BJ (cell line): ENCODE data around the gene ZBTB42. TPM values are rescaled to one million over a fixed set of nuclear protein-coding genes. Genes with fewer than 3 reads are reported as not detected.

Experiments used
- CTCF ChIA-PET: fragments of 350-600 bp; formaldehyde crosslinking; extraction: SDS; loops from one replicate; lab custom pipeline; 2021; ENCODE audit warnings: antibody characterized with exemption, inconsistent platforms; lab: Yijun Ruan, JAX
- POLR2A ChIA-PET: fragments of 300-600 bp; sonication (Branson Sonifier 250); formaldehyde crosslinking; extraction: SDS; loops from one replicate; lab custom pipeline; 2021; ENCODE audit warnings: antibody characterized with exemption; lab: Charles Lee
- DNase-seq: peaks from one replicate; pipeline ENCODE4 v3.0.0-alpha.2; 2011; ENCODE audit warnings: low read depth
- H3K27me3 ChIP-seq: 2 replicates; pipeline ENCODE4 v1.6.0; 2011; ENCODE audit warnings: low read length; ENCODE audit not compliant: control insufficient read depth, insufficient read depth
- H3K36me3 ChIP-seq: 2 replicates; pipeline ENCODE4 v1.5.1; 2011; ENCODE audit warnings: low read length; ENCODE audit not compliant: control insufficient read depth, insufficient read depth
- H3K4me3 ChIP-seq: 2 replicates; pipeline ENCODE4 v1.5.1; 2011; ENCODE audit warnings: low read depth, mild to moderate bottlenecking, control low read depth, low read length
- polyA minus RNA-seq: library from RNA; depleted of rRNA, polyadenylated mRNA; stranded (reverse); fragments of >200 nt; gene quantifications from 2 replicates; pipeline ENCODE4 v1.2.3, GENCODE V29; 2011; rRNA and poly(A)+ RNA removed
- polyA plus RNA-seq: library from polyadenylated mRNA; depleted of rRNA; stranded (reverse); fragments of >200 nt; gene quantifications from 2 replicates; pipeline ENCODE4 v1.2.3, GENCODE V29; 2011; rRNA removed
- TF ChIP-seq, protein P1 (sequence below): IDR thresholded peaks from 2 replicates; pipeline ENCODE4 v1.5.1; 2011; ENCODE audit warnings: low read depth, mild to moderate bottlenecking, control low read depth, inconsistent platforms, low read length, moderate library complexity; ENCODE audit not compliant: insufficient read depth

ZBTB42 gene
- 1.9 and 2.7 TPM in 2 replicates for polyA plus RNA-seq
- polyA minus RNA-seq = 2.0 and 3.7 TPM in 2 replicates

DNA sequence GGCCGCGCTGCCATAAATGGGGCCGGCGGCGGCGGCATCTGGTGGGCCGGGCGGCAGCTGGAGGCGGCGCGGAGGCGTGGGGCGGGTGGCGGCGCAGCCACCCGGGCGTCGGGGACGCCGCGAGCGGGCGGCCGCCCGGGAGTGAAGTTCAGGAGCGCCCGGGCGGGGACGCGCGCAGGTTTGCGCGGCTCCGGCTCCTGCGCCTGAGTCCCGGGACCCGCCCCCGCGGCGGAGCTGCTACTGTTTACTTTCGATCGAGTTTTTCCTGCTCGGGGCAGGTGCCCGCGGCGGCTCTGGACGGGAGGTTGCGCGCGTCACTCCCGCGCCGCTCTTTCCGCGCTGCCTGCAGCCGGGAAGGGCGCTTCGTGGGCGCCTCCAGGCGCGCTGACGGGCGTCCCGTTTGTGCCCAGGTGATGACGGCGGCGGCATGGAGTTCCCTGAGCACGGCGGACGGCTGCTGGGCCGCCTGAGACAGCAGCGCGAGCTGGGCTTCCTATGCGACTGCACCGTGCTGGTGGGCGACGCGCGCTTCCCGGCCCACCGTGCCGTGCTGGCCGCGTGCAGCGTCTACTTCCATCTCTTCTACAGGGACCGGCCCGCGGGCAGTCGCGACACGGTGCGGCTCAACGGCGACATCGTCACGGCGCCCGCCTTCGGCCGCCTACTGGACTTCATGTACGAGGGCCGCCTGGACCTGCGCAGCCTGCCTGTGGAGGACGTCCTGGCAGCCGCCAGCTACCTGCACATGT lies at the start of gene ZBTB42:
Gene ZBTB42 (plus strand): TSS at position 331 of the 749 bp plus-strand sequence. CDS start 97 bp downstream, at position 428.
- H3K27me3 ChIP-seq = no peaks in the 10 kb centered on the region
- DNase-seq = no peak
- CTCF ChIA-PET = interaction anchor here (1.0 to 1.3 kb wide), 4 partner anchors 10 to 32 kb away, joined by 3 to 5 read pairs (median 4); no protein-coding TSS in a partner anchor
- peaks cover 1% of the 10 kb centered on the region; the same call in 1 of the 2 replicates for H3K36me3 ChIP-seq
- POLR2A ChIA-PET = no interaction called here
- H3K4me3 ChIP-seq = peak within 1 kb of the TSS; percentile 66
- TF ChIP-seq, protein P1, sequence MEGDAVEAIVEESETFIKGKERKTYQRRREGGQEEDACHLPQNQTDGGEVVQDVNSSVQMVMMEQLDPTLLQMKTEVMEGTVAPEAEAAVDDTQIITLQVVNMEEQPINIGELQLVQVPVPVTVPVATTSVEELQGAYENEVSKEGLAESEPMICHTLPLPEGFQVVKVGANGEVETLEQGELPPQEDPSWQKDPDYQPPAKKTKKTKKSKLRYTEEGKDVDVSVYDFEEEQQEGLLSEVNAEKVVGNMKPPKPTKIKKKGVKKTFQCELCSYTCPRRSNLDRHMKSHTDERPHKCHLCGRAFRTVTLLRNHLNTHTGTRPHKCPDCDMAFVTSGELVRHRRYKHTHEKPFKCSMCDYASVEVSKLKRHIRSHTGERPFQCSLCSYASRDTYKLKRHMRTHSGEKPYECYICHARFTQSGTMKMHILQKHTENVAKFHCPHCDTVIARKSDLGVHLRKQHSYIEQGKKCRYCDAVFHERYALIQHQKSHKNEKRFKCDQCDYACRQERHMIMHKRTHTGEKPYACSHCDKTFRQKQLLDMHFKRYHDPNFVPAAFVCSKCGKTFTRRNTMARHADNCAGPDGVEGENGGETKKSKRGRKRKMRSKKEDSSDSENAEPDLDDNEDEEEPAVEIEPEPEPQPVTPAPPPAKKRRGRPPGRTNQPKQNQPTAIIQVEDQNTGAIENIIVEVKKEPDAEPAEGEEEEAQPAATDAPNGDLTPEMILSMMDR = no peak

DNA sequence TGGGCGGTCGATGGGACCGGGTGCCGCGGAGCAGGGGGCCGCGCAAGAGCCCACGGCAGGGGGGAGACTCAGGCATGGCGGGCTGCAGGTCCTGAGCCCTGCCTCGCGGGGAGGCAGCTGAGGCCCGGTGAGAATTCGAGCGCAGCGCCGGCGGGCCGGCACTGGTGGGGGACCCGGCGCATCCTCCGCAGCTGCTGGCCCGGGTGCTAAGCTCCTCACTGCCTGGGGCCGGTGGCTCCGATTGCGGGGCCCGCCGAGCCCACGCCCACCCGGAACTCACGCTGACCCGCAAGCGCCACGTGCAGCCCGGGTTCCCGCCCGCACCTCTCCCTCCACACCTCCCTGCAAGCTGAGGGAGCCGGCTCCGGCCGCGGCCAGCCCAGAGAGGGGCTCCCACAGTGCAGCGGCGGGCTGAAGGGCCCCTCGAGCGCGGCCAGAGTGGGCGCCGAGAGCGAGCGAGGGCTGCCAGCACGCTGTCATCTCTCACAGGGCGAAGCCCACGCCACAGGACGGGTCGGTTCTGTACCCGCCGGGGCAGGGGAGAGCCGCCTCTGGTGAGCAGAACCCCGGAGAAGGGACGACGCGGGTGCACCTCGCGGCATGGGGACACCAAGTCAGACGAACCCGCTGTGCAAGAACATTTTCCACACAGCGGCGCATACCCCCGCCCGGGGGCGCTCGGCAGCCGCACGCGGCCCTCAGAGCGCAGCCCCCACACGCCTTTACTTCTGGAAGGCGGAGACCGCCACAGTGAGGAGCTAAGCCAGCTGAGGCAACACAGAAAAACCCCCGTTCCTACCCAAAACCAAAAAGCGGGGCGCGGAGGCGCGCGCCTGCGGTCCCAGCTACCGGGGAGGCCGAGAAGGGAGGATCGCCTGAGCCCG lies 49.1 kb upstream of the ZBTB42 start:
- ChIA-PET POLR2A (no interaction called here), CTCF (interaction anchor here (0.6 to 7.5 kb wide), 11 partner anchors 13 to 145 kb away, joined by 3 to 49 read pairs (median 5); partner anchors contain the start of gene ADSS1)
- TF ChIP-seq, protein P1 = no peak
- Histone ChIP-seq H3K36me3 (peaks cover 8% of the 10 kb centered on the region), H3K4me3 (peak overlapping the region; percentile 97), H3K27me3 (no peaks in the 10 kb centered on the region)
- no peak for DNase-seq

DNA sequence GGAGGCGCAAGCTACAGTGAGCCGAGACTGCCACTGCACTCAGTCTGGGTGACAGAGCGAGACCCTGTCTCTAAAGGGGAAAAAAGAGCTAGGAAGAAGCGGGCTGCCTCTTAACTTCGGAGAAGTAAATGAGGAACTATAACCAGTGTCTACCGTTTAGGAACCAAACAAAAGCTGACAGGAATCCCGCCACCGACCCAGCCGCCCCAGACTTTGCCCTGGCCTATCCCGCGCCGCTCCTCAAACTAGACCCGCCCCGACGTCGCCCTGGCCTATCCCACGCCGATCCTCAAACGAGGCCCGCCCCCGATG lies 48.5 kb upstream of the ZBTB42 start:
- TF ChIP-seq, protein P1 = no peak
- POLR2A ChIA-PET = no interaction called here
- Histone ChIP-seq H3K36me3 (peaks cover 8% of the 10 kb centered on the region), H3K27me3 (no peaks in the 10 kb centered on the region), H3K4me3 (peak overlapping the region; percentile 97)
- no peak for DNase-seq
- CTCF ChIA-PET = interaction anchor here (0.6 to 4.4 kb wide), 9 partner anchors 13 to 145 kb away, joined by 3 to 43 read pairs (median 3); no protein-coding TSS in a partner anchor

- Histone ChIP-seq H3K4me3 (peak within 1 kb of the TSS; percentile 97), H3K36me3 (peaks cover 13% of the 10 kb centered on the region), H3K27me3 (no peaks in the 10 kb centered on the region)
- ChIA-PET POLR2A (no interaction called here), CTCF (interaction anchor here (0.6 to 4.4 kb wide), 10 partner anchors 14 to 144 kb away, joined by 3 to 43 read pairs (median 3); no protein-coding TSS in a partner anchor)
- TF ChIP-seq, protein P1 = no peak
- peak; percentile 94 for DNase-seq
Observed at GRCh38 chr14:104752735-104753527, 48.0 kb upstream of the ZBTB42 start, which contains the start of gene SIVA1. TSS of gene SIVA1 (plus strand) at chr14:104753147. CDS start at chr14:104753202, 55 bp downstream.
